ENCODE data around the gene KEL.

KEL gene, protein sequence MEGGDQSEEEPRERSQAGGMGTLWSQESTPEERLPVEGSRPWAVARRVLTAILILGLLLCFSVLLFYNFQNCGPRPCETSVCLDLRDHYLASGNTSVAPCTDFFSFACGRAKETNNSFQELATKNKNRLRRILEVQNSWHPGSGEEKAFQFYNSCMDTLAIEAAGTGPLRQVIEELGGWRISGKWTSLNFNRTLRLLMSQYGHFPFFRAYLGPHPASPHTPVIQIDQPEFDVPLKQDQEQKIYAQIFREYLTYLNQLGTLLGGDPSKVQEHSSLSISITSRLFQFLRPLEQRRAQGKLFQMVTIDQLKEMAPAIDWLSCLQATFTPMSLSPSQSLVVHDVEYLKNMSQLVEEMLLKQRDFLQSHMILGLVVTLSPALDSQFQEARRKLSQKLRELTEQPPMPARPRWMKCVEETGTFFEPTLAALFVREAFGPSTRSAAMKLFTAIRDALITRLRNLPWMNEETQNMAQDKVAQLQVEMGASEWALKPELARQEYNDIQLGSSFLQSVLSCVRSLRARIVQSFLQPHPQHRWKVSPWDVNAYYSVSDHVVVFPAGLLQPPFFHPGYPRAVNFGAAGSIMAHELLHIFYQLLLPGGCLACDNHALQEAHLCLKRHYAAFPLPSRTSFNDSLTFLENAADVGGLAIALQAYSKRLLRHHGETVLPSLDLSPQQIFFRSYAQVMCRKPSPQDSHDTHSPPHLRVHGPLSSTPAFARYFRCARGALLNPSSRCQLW

DNA sequence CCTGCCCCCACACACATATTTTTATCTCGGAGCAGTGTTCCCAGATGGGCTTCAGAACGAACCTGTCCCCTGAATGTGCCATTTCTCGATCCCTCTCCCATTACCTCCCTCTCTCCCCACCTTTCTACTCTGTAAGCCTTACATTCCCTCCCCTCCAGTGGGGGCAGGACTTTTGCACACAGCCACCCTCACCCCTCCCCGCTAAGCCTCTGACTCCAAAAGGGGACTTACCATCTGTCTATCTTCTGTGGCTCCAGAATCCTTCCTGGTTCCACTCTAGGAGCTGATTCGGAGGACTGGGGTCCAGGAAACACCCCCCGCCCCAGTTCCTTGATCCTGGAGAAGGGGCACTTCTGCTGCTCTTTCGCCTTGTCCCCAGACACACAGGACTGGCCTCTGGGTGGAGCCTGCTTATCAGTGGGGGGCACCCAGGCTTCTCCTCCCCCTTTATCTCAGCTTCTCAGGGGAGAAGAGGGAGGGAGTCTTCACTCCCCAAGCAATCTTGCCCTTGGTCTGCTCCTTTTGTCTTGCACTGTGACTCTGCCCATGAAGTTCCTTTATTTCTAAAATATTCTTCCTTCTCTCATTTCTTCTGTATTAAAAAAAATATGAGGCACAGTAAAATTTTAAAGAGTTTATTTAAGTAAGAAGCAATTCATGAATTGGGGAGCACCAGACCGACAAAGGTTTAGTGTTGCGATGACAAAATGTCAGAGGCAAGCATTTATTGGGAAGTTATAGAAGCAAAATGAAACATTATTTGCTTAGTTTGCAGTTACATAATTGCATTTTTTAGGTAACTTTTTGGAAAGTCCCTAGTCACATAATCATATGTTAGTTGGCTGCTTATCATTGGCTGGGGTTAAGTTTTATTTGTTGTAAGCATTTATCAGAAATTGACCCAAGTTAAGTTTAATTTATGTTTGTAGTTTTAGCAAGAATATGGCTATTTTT is at the start of gene KEL:
Gene KEL (minus strand): TSS at position 391 of the 954 bp plus-strand sequence. CDS start 157 bp downstream, at position 234.
- peaks cover 22% of the 10 kb centered on the region for H3K4me1 ChIP-seq (ENCODE audit: insufficient read depth, low read length)
- H3K9ac ChIP-seq (ENCODE audit: low read depth, low read length) = no peak within 1 kb of the TSS; the same call in 1 of the 2 replicates
- no peaks in the 10 kb centered on the region for H3K9me3 ChIP-seq (ENCODE audit: control insufficient read depth, insufficient read depth, low read length)
- H3K36me3 ChIP-seq (ENCODE audit: insufficient read depth, low read length) = no peaks in the 10 kb centered on the region; the same call in 1 of the 2 replicates

DNA sequence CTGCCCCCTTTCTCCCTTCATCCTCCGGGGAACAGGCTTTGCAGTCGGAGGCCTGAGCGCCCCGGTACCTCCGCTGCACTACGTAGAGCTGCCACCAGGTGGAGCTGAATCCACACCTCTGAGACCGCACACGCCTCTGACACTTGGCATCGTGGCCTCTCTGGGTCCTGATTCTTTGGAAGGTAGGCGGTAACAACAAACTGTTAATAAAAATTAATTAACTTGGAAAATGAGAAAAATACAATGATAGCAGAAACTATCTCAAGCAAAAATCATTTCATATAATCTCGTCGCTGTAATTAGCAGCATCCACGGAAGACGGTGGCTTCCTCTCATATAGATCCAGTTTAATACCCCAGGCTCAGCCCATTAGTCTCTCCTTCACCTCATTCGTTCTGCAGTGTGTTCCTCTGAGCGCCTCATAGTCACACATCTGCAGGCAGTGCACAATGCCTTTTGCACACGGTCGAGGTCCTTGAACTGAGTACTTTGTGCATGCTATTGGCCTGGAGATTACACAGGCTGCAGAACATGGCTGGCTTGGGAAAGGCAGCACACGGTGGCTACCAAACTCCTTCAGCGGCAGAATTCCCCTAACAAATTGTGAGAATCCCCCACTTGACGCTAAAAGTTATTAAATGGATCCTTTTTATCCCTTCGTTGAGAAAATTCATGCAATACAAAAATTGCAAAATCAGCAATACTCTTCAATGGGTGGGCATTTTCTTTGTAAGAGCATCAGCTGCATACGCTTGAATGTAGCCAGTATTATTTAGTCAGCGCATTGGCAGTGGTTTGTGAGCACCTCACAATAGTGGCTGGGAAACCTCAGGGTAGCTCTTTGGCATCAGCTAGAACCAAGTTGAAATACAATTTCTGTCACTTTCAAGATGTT is 46.1 kb upstream of the KEL start:
- Histone ChIP-seq H3K9ac (ENCODE audit: low read depth, low read length) (no peak overlapping the region), H3K4me1 (ENCODE audit: insufficient read depth, low read length) (peaks cover 9% of the 10 kb centered on the region; the same call in 1 of the 2 replicates), H3K9me3 (ENCODE audit: control insufficient read depth, insufficient read depth, low read length) (no peaks in the 10 kb centered on the region), H3K36me3 (ENCODE audit: insufficient read depth, low read length) (no peaks in the 10 kb centered on the region)

DNA sequence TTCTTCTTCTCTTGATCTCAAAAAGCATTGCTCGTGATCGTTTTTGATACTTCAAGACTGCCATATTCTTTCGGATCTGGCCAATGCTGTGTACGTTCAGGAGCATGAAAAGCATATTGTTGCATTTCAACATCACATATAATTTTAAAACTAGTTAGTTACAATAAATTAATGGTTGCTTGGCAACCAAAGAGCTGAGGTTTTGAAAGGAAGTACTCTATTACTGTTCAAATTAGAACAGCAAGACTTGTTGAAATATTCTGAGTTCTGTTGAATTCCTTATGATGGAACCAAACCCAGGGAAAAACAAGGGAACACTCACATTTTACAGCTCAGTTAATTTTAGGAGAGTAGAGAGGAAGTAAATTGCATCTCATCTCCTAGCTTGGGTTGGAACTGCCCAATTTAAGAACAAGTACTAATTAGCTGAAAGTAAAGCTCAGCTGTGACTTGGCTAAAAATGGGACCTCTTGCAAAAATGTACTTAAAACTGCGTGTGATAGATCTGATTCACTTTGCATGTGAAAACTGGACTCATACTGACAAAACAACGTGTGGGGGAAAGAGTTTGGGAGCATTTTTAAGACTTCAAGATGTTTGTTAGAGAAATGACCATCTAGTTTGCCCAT is 43.6 kb upstream of the KEL start:
- peaks cover 9% of the 10 kb centered on the region; the same call in 1 of the 2 replicates for H3K4me1 ChIP-seq (ENCODE audit: insufficient read depth, low read length)
- no peaks in the 10 kb centered on the region for H3K36me3 ChIP-seq (ENCODE audit: insufficient read depth, low read length)
- no peaks in the 10 kb centered on the region for H3K9me3 ChIP-seq (ENCODE audit: control insufficient read depth, insufficient read depth, low read length)
- no peak overlapping the region for H3K9ac ChIP-seq (ENCODE audit: low read depth, low read length)

DNA sequence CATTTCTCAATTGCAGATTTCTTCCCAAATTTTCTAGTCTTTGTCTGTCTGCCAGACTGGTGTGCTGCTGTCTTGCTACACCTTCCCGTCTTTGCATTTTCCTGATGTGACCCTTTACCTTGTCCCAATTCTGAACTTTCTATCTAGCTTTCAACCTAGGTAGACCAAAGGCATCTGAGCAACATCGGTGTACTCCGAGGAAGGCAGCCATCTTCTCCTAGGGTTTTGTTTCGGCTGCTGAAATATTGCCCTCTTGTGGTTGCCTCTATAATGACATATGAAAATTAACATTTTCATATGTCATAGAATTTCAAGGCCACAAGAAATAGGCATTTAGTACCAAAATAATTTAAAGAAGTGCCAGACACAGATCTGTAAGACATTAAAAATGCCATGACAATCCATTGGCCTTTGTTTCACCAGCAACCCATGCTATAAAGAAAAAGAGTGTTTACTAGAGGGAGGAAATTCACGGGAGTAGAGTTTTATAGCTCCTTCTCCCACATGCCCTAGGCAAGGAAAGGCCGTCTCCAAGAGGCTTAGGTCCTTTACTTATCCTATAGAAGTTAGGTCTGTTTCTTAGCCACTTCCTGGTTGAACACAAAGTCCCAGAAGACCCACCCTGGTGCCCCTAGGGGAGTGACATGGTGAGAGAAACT is 41.4 kb upstream of the KEL start:
- Histone ChIP-seq H3K4me1 (ENCODE audit: insufficient read depth, low read length) (no peaks in the 10 kb centered on the region), H3K9me3 (ENCODE audit: control insufficient read depth, insufficient read depth, low read length) (no peaks in the 10 kb centered on the region), H3K36me3 (ENCODE audit: insufficient read depth, low read length) (no peaks in the 10 kb centered on the region), H3K9ac (ENCODE audit: low read depth, low read length) (no peak overlapping the region)

DNA sequence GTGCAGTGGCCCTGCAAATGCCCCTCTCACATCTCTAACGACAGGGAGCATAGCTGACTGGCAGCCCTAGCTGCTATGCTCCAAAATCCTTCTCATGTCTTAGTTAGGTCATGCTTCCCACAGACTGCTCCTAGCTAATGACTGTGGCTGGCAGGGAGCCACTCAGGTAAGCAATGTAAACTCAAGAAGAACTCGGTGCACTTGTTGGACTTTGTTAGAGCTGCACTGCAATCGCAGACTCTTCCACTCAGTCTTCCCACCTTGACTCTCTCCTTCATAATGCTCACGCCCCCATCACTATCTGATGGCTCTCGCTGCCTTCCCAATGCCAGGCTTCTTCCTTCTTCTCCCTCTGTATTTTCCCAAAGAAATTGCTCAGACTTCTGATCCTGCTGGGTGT is 40.7 kb upstream of the KEL start:
- Histone ChIP-seq H3K4me1 (ENCODE audit: insufficient read depth, low read length) (no peaks in the 10 kb centered on the region), H3K9ac (ENCODE audit: low read depth, low read length) (no peak overlapping the region), H3K36me3 (ENCODE audit: insufficient read depth, low read length) (no peaks in the 10 kb centered on the region), H3K9me3 (ENCODE audit: control insufficient read depth, insufficient read depth, low read length) (no peaks in the 10 kb centered on the region)

DNA sequence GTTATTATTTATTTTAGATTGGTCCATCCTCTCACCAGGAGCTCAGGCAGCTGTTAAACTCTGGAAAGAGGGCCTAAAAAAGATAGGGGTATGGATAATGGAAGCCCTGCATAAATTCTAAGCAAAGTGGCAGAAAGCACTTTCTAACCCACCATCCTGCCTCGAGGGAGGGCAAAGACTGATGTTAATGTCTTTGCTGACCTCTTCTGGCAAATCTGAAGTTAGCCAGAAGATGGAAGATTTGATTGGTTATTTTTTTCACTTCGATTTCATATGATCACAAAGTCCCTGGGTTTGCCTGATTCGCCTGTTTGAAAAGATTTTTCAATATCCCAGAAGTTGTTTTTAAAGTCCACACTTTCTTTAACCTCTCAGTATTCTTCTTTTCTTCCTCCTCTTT is 39.9 kb upstream of the KEL start:
- Histone ChIP-seq H3K36me3 (ENCODE audit: insufficient read depth, low read length) (no peaks in the 10 kb centered on the region), H3K9ac (ENCODE audit: low read depth, low read length) (no peak overlapping the region), H3K9me3 (ENCODE audit: control insufficient read depth, insufficient read depth, low read length) (no peaks in the 10 kb centered on the region), H3K4me1 (ENCODE audit: insufficient read depth, low read length) (no peaks in the 10 kb centered on the region)

DNA sequence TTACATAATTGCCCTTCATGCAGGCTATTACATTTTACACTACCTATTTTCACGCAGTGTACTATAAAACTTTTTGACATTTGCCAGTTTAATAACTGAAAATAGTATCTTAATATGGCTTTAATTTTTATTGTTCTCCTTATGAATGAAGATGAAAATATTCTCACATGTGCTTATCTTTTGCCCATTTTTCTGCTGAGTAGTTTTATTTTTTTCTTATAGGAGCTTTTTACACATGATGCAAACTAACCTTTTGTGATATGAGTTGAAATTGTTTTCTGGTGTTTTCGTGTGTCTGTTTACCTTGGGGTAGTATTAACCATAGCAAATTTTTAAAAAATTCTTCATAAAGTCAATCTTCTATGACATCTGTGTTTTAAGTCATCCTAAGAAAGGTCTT is 38.5 kb upstream of the KEL start:
- Histone ChIP-seq H3K36me3 (ENCODE audit: insufficient read depth, low read length) (no peaks in the 10 kb centered on the region), H3K9me3 (ENCODE audit: control insufficient read depth, insufficient read depth, low read length) (no peaks in the 10 kb centered on the region), H3K9ac (ENCODE audit: low read depth, low read length) (no peak overlapping the region), H3K4me1 (ENCODE audit: insufficient read depth, low read length) (no peaks in the 10 kb centered on the region)

DNA sequence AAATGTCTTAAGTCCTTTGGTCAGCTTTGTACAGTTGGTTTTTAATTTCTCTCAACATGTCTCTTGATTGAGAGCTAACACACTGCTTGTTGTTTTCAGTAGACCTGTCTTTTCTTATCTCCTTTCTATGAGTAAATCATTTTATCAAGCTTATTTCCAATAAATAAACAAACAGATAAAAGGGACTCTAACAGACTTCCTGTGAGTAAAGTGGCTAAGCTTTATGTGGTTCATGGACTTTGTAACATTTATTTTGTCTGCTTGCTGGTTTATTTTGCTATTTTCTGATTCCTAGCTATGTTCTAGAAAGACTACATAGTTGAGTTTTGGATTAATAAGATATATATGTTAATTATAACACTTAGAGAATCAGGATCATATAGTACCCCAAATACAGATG is 37.6 kb upstream of the KEL start:
- H3K9ac ChIP-seq (ENCODE audit: low read depth, low read length) = no peak overlapping the region
- no peaks in the 10 kb centered on the region for H3K4me1 ChIP-seq (ENCODE audit: insufficient read depth, low read length)
- H3K36me3 ChIP-seq (ENCODE audit: insufficient read depth, low read length) = no peaks in the 10 kb centered on the region
- H3K9me3 ChIP-seq (ENCODE audit: control insufficient read depth, insufficient read depth, low read length) = no peaks in the 10 kb centered on the region

DNA sequence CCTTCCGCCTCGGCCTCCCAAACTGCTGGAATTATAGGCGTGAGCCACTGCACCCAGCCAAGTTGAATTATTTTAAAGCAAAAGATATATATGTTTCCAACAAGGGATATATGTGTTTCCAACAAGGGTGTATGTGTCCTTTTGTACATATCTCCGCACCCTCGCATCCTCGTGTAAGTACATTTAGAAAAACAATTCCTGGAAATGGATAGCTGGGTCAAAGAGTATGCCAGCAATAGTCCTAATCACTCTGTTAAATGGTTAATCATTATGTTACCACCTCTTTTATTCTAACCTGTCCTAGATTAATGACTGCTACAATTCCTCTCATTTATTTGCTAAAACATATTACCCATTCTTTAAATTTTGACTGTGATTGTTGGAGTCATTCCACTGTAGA is 36.8 kb upstream of the KEL start:
- Histone ChIP-seq H3K36me3 (ENCODE audit: insufficient read depth, low read length) (no peaks in the 10 kb centered on the region), H3K9ac (ENCODE audit: low read depth, low read length) (no peak overlapping the region), H3K4me1 (ENCODE audit: insufficient read depth, low read length) (no peaks in the 10 kb centered on the region), H3K9me3 (ENCODE audit: control insufficient read depth, insufficient read depth, low read length) (no peaks in the 10 kb centered on the region)

DNA sequence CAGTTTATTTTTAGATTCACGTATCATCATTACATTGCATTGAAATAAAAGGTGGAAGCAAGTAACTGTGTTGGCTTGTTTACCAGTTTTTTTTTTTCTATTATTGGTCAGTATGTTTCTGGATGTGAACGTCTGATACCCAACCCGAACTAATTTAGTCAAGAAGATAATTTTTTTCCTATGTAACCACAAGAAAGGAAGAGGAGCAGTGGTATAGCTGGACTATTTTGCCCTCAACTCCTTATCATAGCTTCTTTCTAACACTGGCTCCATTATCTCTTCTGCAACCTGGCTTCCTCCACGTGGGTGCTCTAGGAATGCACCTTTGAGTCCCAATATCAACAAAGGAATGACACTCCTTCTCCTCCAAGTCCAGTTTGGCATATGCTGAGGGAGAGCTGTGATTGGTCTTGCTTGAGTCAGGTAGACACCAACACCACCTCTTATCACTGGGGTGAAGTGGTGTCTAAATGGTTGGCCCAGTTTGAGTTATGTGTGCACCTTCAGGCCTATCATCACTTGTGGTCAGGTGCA is 35.4 kb upstream of the KEL start:
- H3K9me3 ChIP-seq (ENCODE audit: control insufficient read depth, insufficient read depth, low read length) = no peaks in the 10 kb centered on the region
- no peaks in the 10 kb centered on the region for H3K4me1 ChIP-seq (ENCODE audit: insufficient read depth, low read length)
- H3K36me3 ChIP-seq (ENCODE audit: insufficient read depth, low read length) = no peaks in the 10 kb centered on the region
- H3K9ac ChIP-seq (ENCODE audit: low read depth, low read length) = no peak overlapping the region

DNA sequence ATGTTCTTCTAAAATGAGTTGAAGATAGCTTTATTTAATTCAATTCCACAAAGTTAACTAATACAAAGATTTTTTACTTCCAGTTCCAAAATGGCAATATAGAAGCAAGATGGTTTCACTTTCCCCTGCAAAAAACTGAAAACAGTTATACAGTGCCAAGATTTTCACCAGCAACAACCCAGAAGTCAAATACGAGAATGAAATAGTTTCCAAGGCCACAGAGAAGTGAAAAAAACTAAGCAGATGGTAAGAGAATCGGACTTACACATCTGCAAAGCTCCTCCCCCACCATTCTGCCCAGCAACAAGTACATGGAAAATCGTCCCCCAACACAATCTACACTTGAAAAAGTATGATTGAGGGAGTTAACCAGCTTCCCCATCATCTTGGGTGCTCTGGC is 30.3 kb upstream of the KEL start:
- Histone ChIP-seq H3K36me3 (ENCODE audit: insufficient read depth, low read length) (no peaks in the 10 kb centered on the region), H3K9me3 (ENCODE audit: control insufficient read depth, insufficient read depth, low read length) (no peaks in the 10 kb centered on the region), H3K4me1 (ENCODE audit: insufficient read depth, low read length) (no peaks in the 10 kb centered on the region), H3K9ac (ENCODE audit: low read depth, low read length) (no peak overlapping the region)

DNA sequence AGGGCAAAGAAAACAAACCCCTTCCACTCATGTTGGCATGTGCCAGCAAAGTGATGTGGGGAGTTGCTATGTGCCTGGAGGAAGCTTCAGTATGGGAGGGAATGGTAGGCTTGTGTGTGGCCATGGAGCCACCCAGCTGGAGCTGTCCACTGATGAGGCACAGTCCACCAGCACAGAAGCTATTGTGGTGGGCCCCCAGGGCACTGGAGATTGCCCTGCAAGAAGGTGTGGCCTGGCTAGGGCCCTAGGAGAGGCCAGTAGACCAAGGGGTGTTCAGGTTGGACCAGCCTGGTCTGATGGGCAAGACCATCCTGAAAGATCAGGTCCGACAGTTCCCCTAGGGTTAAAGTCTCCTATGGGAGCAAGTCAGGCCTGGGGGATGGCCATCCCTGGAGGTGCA is 22.1 kb upstream of the KEL start:
- Histone ChIP-seq H3K4me1 (ENCODE audit: insufficient read depth, low read length) (no peaks in the 10 kb centered on the region), H3K9ac (ENCODE audit: low read depth, low read length) (no peak overlapping the region), H3K9me3 (ENCODE audit: control insufficient read depth, insufficient read depth, low read length) (no peaks in the 10 kb centered on the region), H3K36me3 (ENCODE audit: insufficient read depth, low read length) (no peaks in the 10 kb centered on the region)
